Measurements from ENCODE around the gene TANGO2. TPM values are rescaled to one million over a fixed set of nuclear protein-coding genes. Genes with fewer than 3 reads are reported as not detected.

TANGO2 gene
- total and polyA plus RNA-seq, 9 of the 15 experiments (the other 6 are each of a cell fraction or from before 2014, with no cell fraction given): 15.5 to 94.9 (median 70.1) TPM

GRCh38 chr22:19986410-19987341, 34.2 kb upstream of the TANGO2 start (continued):
- TF ChIP-seq, protein P1, sequence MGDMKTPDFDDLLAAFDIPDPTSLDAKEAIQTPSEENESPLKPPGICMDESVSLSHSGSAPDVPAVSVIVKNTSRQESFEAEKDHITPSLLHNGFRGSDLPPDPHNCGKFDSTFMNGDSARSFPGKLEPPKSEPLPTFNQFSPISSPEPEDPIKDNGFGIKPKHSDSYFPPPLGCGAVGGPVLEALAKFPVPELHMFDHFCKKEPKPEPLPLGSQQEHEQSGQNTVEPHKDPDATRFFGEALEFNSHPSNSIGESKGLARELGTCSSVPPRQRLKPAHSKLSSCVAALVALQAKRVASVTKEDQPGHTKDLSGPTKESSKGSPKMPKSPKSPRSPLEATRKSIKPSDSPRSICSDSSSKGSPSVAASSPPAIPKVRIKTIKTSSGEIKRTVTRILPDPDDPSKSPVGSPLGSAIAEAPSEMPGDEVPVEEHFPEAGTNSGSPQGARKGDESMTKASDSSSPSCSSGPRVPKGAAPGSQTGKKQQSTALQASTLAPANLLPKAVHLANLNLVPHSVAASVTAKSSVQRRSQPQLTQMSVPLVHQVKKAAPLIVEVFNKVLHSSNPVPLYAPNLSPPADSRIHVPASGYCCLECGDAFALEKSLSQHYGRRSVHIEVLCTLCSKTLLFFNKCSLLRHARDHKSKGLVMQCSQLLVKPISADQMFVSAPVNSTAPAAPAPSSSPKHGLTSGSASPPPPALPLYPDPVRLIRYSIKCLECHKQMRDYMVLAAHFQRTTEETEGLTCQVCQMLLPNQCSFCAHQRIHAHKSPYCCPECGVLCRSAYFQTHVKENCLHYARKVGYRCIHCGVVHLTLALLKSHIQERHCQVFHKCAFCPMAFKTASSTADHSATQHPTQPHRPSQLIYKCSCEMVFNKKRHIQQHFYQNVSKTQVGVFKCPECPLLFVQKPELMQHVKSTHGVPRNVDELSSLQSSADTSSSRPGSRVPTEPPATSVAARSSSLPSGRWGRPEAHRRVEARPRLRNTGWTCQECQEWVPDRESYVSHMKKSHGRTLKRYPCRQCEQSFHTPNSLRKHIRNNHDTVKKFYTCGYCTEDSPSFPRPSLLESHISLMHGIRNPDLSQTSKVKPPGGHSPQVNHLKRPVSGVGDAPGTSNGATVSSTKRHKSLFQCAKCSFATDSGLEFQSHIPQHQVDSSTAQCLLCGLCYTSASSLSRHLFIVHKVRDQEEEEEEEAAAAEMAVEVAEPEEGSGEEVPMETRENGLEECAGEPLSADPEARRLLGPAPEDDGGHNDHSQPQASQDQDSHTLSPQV (IDR thresholded peaks at IDR 0.05): no peak
- no peak for TF ChIP-seq ARID4B (CRISPR knock-in tag; IDR thresholded peaks at IDR 0.05)
- no peak for TF ChIP-seq MEF2D (tag; conservative IDR thresholded peaks at IDR 0.05; ENCODE audit: low read depth)
- TF ChIP-seq LARP7 (IDR thresholded peaks at IDR 0.05): no peak
- TF ChIP-seq ETV1 (tag; conservative IDR thresholded peaks at IDR 0.05; ENCODE audit: low read depth): peak; percentile 78
- peak; percentile 68; the same call in 1 of the 2 replicates for TF ChIP-seq REST (IDR thresholded peaks at IDR 0.05; ENCODE audit: borderline replicate concordance)
- TF ChIP-seq REST (CRISPR knock-in tag; IDR thresholded peaks at IDR 0.05; ENCODE audit: low read depth): peak; percentile 88

Data from K562 (cell line).